GM18505 (cell line): Measurements from ENCODE around the gene BACH2.
"Not testable (repeated sequence)": the region's sequence is repeated elsewhere in the genome, so short reads cannot be mapped to it uniquely, and the experiment has no call there.

Source experiments
- ATAC-seq: cut with Tn5 transposase; IDR thresholded peaks from one replicate; pipeline ENCODE4 v1.9.1; 2021; ENCODE audit not compliant: unreplicated experiment
- POLR2A ChIP-seq: IDR thresholded peaks from 4 replicates; pipeline ENCODE4 v1.6.1; 2011; ENCODE audit warnings: borderline replicate concordance; ENCODE audit not compliant: insufficient read depth, insufficient read length; ENCODE audit errors: extremely low read depth

BACH2 gene

GRCh38 chr6:90038961-90039653 lies 257.5 kb downstream of the BACH2 start:
- no peak for TF ChIP-seq POLR2A
- ATAC-seq: no peak

GRCh38 chr6:90036963-90037362 lies 259.7 kb downstream of the BACH2 start:
- ATAC-seq: no peak
- no peak for TF ChIP-seq POLR2A

GRCh38 chr6:90035047-90035723 lies 261.5 kb downstream of the BACH2 start:
- no peak for ATAC-seq
- no peak for TF ChIP-seq POLR2A

GRCh38 chr6:90033746-90034271 lies 262.8 kb downstream of the BACH2 start:
- TF ChIP-seq POLR2A: no peak
- ATAC-seq: no peak

- not testable (repeated sequence) for ATAC-seq
These were observed 264.0 kb downstream of the BACH2 start for GRCh38 chr6:90032489-90033212.

- no peak for ATAC-seq
These were observed 267.5 kb downstream of the BACH2 start for GRCh38 chr6:90028995-90029635.

GRCh38 chr6:90028066-90028778 lies 268.4 kb downstream of the BACH2 start:
- TF ChIP-seq POLR2A: no peak
- ATAC-seq: no peak

More at GRCh38 chr6:90028995-90029635, 267.5 kb downstream of the BACH2 start:
- no peak for TF ChIP-seq POLR2A

- no peak for ATAC-seq
- TF ChIP-seq POLR2A: no peak
These were observed 270.4 kb downstream of the BACH2 start for GRCh38 chr6:90026216-90026615.

GRCh38 chr6:90025523-90026061 lies 271.1 kb downstream of the BACH2 start:
- ATAC-seq: no peak
- TF ChIP-seq POLR2A: no peak

- TF ChIP-seq POLR2A: no peak
- ATAC-seq: no peak
These were observed 272.0 kb downstream of the BACH2 start for GRCh38 chr6:90024633-90025032.

- no peak for TF ChIP-seq POLR2A
- ATAC-seq: no peak
These were observed 274.9 kb downstream of the BACH2 start for GRCh38 chr6:90021711-90022110.

- TF ChIP-seq POLR2A: no peak
- ATAC-seq: no peak
These were observed 275.9 kb downstream of the BACH2 start for GRCh38 chr6:90020746-90021145.

- no peak for TF ChIP-seq POLR2A
- no peak for ATAC-seq
These were observed 277.4 kb downstream of the BACH2 start for GRCh38 chr6:90019216-90019615.

- ATAC-seq: no peak
These were observed 280.8 kb downstream of the BACH2 start for GRCh38 chr6:90015883-90016282.

More at GRCh38 chr6:90015883-90016282, 280.8 kb downstream of the BACH2 start:
- no peak for TF ChIP-seq POLR2A
